DMS 273 treated with DMSO at 0.1 percent for 48 hours (cell line): ENCODE results near the gene EEF1AKMT3.
A peak's percentile ranks its signal among the peaks of the same experiment; 100 is the strongest.
"Not testable (repeated sequence)": the region's sequence is repeated elsewhere in the genome, so short reads cannot be mapped to it uniquely, and the experiment has no call there.

ENCODE experiments used
- DNase-seq: peaks from one replicate; lab custom pipeline; 2025; lab: John Stamatoyannopoulos, UW

Gene EEF1AKMT3

DNA sequence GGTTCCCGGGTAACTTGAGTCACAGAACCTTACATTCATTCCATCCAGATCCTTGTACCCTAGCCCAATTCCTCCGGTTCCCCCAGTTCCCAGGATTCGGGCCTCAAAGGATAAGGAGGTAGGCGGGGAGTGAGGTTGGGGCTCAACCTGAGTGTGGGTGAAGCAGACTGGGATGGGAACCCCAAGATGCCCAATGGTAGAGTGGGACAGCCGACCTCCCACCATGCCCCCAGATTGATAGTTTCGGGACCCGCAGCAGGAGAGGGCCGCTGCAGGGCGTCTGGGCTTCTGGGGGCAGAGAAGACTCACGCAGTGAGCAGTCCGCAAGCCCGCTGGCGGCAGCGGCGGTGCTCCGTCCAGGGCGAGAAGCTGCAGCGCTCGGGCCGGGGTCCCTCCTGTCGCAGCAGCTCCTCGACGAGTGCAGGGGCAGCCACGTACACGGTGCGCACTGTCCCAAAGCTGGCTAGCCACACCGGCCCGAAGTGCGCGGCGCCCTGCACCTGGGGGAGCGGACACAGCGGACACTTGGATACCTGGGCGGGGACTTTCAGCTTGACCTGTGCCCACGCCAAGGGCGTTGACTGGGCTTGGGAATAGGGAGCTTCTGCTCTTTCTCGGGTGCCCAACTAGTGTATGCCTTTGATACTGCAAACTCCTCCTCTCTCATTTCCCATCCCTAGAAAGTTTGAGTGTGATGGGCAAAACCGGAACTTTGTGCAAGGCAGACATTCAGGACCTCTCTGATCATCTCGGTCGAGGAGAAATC lies 6.5 kb upstream of the EEF1AKMT3 start:
- no peak for DNase-seq

DNA sequence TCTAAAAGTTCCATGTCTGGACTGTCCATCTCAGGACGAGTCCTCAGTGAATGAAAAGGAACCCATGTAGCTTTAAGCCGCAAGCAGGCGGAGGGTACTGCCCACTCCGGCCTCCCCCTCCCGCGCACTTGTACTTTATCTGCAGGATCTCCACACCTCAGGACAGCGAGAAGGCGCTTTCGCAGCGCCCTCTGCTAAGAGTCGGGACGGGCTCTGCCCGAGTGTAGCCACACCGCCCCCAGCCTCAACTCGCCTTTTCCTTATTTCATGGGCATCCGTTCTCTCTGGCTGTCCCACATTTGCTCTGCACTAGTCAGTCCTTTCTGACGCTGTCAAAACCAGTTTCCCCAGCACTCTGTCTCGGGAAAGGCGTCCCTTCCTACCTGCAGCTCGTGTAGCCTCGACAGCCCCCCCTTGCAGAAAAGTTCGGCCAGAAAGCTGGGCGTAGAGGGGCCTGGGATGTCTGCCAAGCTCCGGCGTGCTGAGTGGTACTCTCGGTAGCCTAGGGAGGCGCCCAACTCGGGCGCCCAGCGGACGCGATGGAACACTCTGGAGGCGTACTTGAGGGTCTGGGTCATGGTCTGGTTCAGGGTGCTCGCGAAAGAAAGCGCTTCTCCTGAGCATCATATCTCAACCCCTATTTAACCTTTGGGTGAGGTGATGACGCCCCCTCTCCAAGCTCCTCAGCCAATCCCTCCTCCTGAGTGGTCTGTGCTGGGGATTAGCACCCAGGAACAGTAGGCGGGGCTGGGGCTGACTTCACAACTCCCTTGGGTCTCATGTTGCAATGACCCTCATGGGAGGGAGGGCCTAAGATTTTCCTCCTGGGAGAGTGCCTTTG lies 5.7 kb upstream of the EEF1AKMT3 start, which contains the start of gene CYP27B1:
CYP27B1 (minus strand) TSS at position 615 of the 841 bp plus-strand sequence; CDS start at position 578, 37 bp downstream.
- no peak for DNase-seq

- DNase-seq = no peak
Observed at GRCh38 chr12:57767305-57767698, 5.1 kb upstream of the EEF1AKMT3 start.

GRCh38 chr12:57767876-57768275 lies 4.5 kb upstream of the EEF1AKMT3 start:
- DNase-seq = no peak

- DNase-seq = no peak
Observed at GRCh38 chr12:57769594-57769993, 2.8 kb upstream of the EEF1AKMT3 start.

DNA sequence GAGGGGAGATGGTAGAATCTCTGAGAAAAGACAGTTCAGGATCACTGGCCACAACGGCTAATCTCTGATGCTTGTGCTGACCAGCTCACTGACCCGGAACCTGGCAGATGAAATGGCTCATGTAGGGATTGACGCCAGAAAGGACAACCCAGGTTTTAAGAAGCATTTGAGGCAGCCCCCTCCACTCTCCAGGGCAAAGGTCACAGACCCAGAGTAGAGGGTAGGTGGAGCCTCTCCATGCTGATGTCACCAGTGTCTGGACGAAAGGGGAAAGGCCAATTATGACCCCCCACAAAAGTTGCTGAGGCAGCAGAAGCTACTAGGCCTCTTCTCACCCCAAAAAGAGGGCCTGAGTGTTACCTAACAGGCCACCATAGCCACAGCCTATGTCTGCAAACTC lies 1.7 kb upstream of the EEF1AKMT3 start:
- DNase-seq = no peak

DNA sequence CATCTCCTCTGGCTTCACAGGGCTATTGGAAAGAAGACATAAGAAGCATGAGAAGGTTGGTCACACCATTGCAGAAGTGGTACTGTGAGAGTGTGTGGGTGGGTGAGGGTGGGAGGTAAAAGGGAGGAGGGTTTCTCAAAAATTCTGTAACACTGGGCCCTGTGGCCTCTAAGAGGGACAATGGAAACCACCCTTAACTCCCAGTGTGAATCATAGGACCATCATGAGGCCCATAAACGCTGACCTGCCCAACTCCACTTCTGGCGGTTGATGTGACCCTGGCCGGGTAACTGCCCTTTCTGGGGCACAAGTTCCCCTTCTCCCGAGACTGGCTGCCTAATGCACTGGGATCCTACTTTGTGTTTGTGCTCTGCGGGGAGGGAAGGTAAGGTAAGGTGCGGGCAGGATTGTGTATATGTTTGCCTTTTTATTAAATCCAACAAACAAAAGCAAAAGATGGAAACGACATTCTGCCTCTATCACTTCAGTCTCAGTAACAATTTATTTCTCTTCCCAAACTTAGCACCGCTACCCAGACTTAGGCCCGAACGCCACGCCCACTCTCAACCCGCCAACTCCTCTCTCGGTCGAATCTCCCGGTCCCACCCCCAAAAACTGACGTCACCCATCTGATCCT lies 1.1 kb upstream of the EEF1AKMT3 start:
- DNase-seq = peak; percentile 83

DNA sequence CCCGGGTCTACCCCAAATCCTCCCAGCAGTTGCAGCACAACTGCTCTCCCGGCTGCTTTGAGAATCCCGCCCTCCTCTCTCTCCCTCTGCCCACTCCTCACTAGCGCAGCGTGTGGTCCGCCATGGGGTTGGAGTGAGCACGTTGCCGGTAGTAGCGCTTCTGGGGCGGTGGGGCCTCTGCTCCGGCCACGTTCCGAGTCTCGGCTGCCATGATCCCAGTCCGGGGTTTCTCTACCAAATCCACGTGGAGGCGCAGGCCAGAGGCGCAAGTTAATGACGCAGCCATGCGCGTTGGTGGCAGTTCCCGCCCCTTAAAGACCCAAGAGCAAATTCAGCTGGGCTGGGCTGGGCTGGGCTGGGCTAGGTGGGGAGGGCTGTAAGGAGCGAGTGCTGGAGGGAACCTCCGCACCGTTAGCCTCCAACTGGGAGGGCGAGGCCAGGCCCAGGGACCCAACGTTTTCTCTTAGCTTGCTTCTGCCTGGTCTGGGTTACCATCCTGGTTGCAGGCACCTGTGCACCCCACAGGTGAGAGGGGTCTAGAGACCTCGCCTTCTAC lies 463 bp upstream of the EEF1AKMT3 start, which contains the start of gene METTL1:
METTL1 (minus strand) TSS at position 233 of the 556 bp plus-strand sequence; CDS start at position 211, 22 bp downstream.
- DNase-seq = peak; percentile 88

GRCh38 chr12:57774634-57775033 lies 2.2 kb downstream of the EEF1AKMT3 start:
- DNase-seq = not testable (repeated sequence)

DNA sequence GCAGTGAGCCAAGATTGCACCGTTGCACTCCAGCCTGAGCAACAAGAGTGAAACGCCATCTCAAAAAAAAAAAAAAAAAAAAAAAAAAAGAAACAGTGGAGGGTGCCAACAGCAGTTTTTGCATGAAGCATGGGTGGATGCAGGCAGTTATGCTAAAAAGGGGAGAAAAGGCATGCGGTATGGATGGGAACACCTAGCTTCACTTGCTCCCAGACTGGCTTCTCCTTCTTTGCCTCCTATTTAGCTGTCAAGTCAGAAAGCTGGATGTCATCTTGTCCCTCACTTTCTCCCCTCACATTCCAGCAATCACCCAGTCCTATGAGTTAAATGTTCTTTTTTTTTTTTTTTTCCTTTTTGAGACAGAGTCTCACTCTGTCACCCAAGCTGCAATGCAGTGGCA lies 2.6 kb downstream of the EEF1AKMT3 start:
- no peak for DNase-seq

DNA sequence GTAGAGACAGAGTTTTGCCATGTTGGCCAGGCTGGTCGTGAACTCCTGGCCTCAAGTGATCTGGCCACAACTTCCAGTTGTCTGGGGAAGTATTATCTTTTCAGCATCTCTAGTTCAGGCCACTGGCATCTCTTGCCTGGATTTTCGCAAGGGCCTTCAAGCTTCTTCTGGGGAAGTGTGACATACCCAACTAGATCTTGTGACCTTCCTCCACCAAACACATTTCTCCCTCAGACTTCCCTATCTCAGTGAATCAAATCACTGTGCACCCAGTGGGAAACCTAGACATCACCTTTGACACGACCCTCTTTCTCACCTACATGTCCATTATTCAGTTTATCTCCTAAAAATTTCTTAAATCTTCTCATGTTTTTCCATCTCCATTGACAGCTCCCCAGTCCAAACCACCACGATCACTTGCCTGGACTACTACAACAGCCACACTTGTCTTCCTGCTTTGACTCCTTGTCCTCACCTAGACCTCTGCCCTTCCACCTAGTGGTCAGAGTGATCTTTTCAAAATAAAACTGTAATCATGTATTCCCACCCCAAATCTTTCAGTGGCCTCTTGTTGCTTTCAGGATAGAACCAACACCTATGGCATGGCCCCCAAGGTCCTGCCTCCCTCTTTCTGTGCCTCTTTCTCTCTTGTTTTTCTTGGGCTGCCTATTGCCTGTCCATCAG lies 3.3 kb downstream of the EEF1AKMT3 start:
- DNase-seq = no peak

DNA sequence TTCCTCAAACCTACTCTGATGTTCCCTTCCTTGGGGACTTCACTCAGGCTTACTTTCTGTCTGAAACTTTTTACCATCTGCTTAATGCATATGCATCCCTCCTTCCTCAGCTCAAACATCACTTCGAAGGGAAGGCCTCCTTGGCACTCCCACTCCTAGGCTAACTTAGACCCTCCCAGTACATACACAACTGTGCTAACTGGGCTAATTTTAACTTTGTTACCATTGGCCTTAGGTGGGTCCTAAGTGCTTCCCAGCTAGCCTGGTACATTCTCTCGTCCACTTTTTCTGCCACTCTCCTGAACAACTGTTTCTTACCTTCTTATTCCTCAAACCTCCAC lies 3.8 kb downstream of the EEF1AKMT3 start:
- DNase-seq = no peak

DNA sequence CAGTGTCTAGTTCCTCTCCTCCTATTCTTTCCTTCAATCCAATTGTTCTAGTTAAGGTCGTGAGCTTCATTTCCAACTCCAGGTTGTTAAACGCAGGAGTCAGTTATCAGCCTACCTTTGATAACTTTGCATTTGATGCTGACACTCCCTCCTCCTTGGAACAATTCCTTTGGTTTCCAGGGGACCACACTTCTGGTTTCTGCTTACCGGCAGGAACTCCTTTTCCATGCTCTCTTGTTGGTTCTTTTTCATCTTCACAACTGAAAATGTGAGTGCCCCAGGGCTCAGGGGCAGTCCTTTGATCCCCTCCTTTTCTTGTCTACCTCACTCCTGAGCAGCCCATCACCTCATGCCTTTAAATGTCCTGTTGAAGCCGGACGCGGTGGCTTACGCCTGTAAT lies 5.0 kb downstream of the EEF1AKMT3 start:
- no peak for DNase-seq

GRCh38 chr12:57777911-57778310 lies 5.5 kb downstream of the EEF1AKMT3 start:
- no peak for DNase-seq

DNA sequence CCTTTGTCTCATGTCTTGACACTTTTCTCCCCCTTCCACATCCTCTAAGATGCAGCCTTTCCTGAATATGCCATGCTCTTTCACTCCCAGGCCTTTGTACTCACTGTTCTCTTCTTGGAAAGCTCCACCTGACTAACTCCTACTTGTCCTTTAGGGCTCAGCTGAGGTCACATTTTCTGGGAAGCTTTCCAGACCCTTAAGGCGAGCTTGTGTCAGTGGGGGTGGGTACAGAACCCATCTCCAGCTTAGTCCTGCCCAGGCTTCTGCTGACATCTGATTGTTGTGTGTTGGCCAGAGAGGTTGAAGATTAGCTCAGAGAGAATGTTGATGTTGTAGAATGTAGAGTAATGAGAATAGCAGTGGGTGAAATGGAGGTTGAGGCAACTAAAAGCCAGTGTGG lies 7.3 kb downstream of the EEF1AKMT3 start:
- DNase-seq = no peak

GRCh38 chr12:57780284-57780897 lies 8.0 kb downstream of the EEF1AKMT3 start:
- no peak for DNase-seq

DNA sequence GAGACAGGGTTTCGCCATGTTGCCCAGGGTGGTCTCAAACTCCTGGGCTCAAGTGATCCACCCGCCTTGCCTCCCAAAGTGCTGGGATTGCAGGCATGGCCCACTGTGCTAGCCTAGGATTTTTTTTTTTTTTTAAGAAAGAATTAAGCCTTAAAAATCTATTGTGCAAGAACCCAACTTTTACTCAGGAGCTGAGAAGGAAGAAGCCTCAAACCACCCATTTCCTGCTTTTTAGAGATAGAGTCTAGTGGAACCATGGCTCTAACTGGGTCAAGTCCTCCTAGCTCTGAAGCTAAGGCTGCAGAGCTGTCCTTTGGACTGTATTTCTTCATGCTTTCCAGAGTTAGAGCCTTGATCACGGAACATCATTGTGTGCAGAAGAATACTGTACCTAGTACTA lies 8.8 kb downstream of the EEF1AKMT3 start:
- DNase-seq = no peak

DNA sequence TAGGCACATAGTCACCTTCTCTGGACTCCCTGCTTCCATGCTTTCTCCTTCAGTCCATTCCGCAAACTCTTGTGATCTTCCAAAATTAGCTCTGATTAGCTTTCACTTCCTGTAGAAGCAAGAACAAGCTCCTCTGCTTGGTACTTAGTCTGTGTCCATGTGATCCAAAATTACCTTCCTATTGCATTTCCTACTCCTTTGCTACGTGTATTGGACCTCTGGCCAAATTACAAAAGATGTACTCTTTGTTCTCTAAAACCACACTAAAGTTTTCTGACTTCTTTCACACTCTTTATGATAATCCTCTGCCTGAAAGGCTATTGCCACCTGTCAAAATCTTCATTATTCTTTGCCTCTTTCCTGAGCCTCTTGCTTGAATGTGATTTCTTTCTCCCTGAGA lies 9.4 kb downstream of the EEF1AKMT3 start:
- DNase-seq = no peak

DNA sequence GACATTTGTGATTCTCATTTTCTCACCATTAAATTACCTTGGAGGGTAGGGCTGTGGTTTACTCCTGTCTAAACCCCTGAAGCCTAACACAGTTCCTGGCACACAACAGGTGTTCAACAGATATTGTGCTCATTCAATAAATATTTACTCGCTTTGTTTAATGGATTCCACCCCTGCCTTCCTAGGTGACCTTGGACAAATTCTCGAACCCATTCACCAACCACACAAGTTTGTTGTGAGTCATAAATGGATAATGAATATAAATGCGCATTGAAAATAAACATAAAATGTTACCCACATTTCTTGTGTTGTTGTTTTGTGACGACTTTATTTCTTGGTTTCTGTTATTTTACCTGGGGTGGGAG lies 9.8 kb downstream of the EEF1AKMT3 start:
- no peak for DNase-seq

DNA sequence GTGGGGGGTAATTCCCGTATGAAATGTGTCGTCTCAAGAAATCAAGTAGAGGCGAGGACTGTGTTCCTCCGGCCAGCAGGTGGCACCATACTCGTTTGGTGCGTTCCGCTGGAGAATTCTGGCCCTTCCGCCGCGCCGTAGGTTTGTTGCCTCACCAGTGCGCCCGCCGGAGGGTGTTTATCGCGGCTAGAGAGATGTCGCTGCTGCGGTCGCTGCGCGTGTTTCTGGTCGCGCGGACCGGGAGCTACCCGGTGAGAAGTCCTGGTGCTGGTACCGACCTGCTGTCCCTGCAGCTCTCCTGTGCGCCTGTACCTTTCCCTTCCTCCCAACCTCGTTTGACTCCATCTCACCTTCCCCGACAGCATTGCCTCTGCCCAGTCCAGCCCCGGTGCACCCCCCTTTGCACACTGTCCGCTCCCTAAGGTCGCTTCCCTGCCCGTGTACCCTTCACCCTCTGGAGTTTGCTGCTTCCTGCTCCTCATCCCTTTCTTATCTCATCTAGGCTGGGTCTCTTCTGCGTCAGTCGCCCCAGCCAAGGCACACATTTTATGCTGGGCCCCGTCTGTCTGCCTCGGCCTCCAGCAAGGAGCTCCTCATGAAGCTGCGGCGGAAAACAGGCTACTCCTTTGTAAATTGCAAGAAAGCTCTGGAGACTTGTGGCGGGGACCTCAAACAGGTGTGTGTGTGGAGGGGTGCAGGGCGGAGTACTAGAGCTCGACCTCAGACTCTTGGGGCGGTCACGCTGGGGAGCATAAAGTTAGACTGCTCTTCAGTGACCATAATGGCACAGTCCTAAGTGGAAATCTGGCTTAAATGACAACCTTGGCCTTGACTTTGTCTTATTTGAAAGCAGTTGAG lies 10.4 kb downstream of the EEF1AKMT3 start, which contains the start of gene TSFM:
TSFM (plus strand) TSS at position 180 of the 858 bp plus-strand sequence; CDS start at position 195, 15 bp downstream.
- DNase-seq = peak; percentile 39
